Measurements from ENCODE around the gene IL4I1. TPM values are rescaled to one million over a fixed set of nuclear protein-coding genes. Genes with fewer than 3 reads are reported as not detected.

The IL4I1 gene
- polyA plus RNA-seq, 2 donors = 0.18 to 0.45 TPM

GRCh38 chr19:49869009-49869483 lies 27.6 kb downstream of the IL4I1 start:
- peaks cover 6 to 12% of the 10 kb centered on the region in 2 donors for H3K36me3 ChIP-seq (ENCODE audit: control insufficient read depth in 2 of 2, insufficient read depth in 2 of 2, low read length in 1 of 2)
- 2% methylated on average over 15 of the region's 15 CpGs for WGBS, 2 donors
- peak overlapping the region; percentile 73 to 89 for H3K27ac ChIP-seq (ENCODE audit: low read depth in 2 of 2, low read length in 1 of 2)
- peak overlapping the region; percentile 29 to 31 for H3K4me3 ChIP-seq (ENCODE audit: low read depth in 1 of 2, low read length in 2 of 2)
- peaks cover 0 to 13% of the 10 kb centered on the region in 2 donors for H3K4me1 ChIP-seq (ENCODE audit: control insufficient read depth in 2 of 2, insufficient read depth in 2 of 2, low read length in 1 of 2)
- no peaks in the 10 kb centered on the region for H3K27me3 ChIP-seq (ENCODE audit: control insufficient read depth in 1 of 2, insufficient read depth in 2 of 2, low read length in 2 of 2)
- H3K9me3 ChIP-seq (ENCODE audit: control insufficient read depth in 2 of 2, insufficient read depth in 1 of 2, low read depth in 1 of 2, low read length in 1 of 2) = no peaks in the 10 kb centered on the region

- Histone ChIP-seq H3K27ac (ENCODE audit: low read depth in 2 of 2, low read length in 1 of 2) (peak within 1 kb of the TSS; percentile 90 to 97), H3K4me3 (ENCODE audit: low read depth in 1 of 2, low read length in 2 of 2) (peak within 1 kb of the TSS; percentile 76), H3K36me3 (ENCODE audit: control insufficient read depth in 2 of 2, insufficient read depth in 2 of 2, low read length in 1 of 2) (peaks cover 4 to 21% of the 10 kb centered on the region in 2 donors), H3K9me3 (ENCODE audit: control insufficient read depth in 2 of 2, insufficient read depth in 1 of 2, low read depth in 1 of 2, low read length in 1 of 2) (no peaks in the 10 kb centered on the region), H3K4me1 (ENCODE audit: control insufficient read depth in 2 of 2, insufficient read depth in 2 of 2, low read length in 1 of 2) (peaks cover 0 to 13% of the 10 kb centered on the region in 2 donors), H3K27me3 (ENCODE audit: control insufficient read depth in 1 of 2, insufficient read depth in 2 of 2, low read length in 2 of 2) (no peaks in the 10 kb centered on the region)
- 0 to 1% methylated on average over 62 to 65 of the region's 65 CpGs for WGBS, 2 donors
These were observed 29.5 kb downstream of the IL4I1 start, which contains the start of gene PNKP for GRCh38 chr19:49866933-49867782. Gene PNKP, minus strand, starts transcription at chr19:49867576. Its CDS starts 372 bp downstream, at chr19:49867204.

- 89 to 92% methylated on average over 13 of the region's 13 CpGs for WGBS, 2 donors
- H3K4me1 ChIP-seq (ENCODE audit: control insufficient read depth in 2 of 2, insufficient read depth in 2 of 2, low read length in 1 of 2) = peaks cover 0 to 11% of the 10 kb centered on the region in 2 donors
- H3K27ac ChIP-seq (ENCODE audit: low read depth in 2 of 2, low read length in 1 of 2) = no peak overlapping the region
- H3K36me3 ChIP-seq (ENCODE audit: control insufficient read depth in 2 of 2, insufficient read depth in 2 of 2, low read length in 1 of 2) = peaks cover 9 to 36% of the 10 kb centered on the region in 2 donors
- H3K27me3 ChIP-seq (ENCODE audit: control insufficient read depth in 1 of 2, insufficient read depth in 2 of 2, low read length in 2 of 2) = no peaks in the 10 kb centered on the region
- H3K4me3 ChIP-seq (ENCODE audit: low read depth in 1 of 2, low read length in 2 of 2) = no peak overlapping the region
- no peaks in the 10 kb centered on the region for H3K9me3 ChIP-seq (ENCODE audit: control insufficient read depth in 2 of 2, insufficient read depth in 1 of 2, low read depth in 1 of 2, low read length in 1 of 2)
These were observed 31.8 kb downstream of the IL4I1 start for GRCh38 chr19:49864890-49865289.

- H3K4me3 ChIP-seq (ENCODE audit: low read depth in 1 of 2, low read length in 2 of 2) = no peak overlapping the region
- peaks cover 0 to 8% of the 10 kb centered on the region in 2 donors for H3K4me1 ChIP-seq (ENCODE audit: control insufficient read depth in 2 of 2, insufficient read depth in 2 of 2, low read length in 1 of 2)
- no peaks in the 10 kb centered on the region for H3K9me3 ChIP-seq (ENCODE audit: control insufficient read depth in 2 of 2, insufficient read depth in 1 of 2, low read depth in 1 of 2, low read length in 1 of 2)
- no peaks in the 10 kb centered on the region for H3K27me3 ChIP-seq (ENCODE audit: control insufficient read depth in 1 of 2, insufficient read depth in 2 of 2, low read length in 2 of 2)
- peaks cover 9 to 40% of the 10 kb centered on the region in 2 donors for H3K36me3 ChIP-seq (ENCODE audit: control insufficient read depth in 2 of 2, insufficient read depth in 2 of 2, low read length in 1 of 2)
- WGBS, 2 donors = 91% methylated on average over 17 of the region's 17 CpGs
- H3K27ac ChIP-seq (ENCODE audit: low read depth in 2 of 2, low read length in 1 of 2) = no peak overlapping the region
These were observed 32.8 kb downstream of the IL4I1 start for GRCh38 chr19:49863935-49864320.

- H3K4me1 ChIP-seq (ENCODE audit: control insufficient read depth in 2 of 2, insufficient read depth in 2 of 2, low read length in 1 of 2) = peaks cover 0 to 8% of the 10 kb centered on the region in 2 donors
- no peaks in the 10 kb centered on the region for H3K9me3 ChIP-seq (ENCODE audit: control insufficient read depth in 2 of 2, insufficient read depth in 1 of 2, low read depth in 1 of 2, low read length in 1 of 2)
- no peak overlapping the region for H3K27ac ChIP-seq (ENCODE audit: low read depth in 2 of 2, low read length in 1 of 2)
- no peak overlapping the region for H3K4me3 ChIP-seq (ENCODE audit: low read depth in 1 of 2, low read length in 2 of 2)
- H3K36me3 ChIP-seq (ENCODE audit: control insufficient read depth in 2 of 2, insufficient read depth in 2 of 2, low read length in 1 of 2) = peaks cover 9 to 44% of the 10 kb centered on the region in 2 donors
- WGBS, 2 donors = 92 to 94% methylated on average over 24 of the region's 24 CpGs
- H3K27me3 ChIP-seq (ENCODE audit: control insufficient read depth in 1 of 2, insufficient read depth in 2 of 2, low read length in 2 of 2) = no peaks in the 10 kb centered on the region
These were observed 33.3 kb downstream of the IL4I1 start for GRCh38 chr19:49863254-49863934.

GRCh38 chr19:49862391-49863253 lies 34.1 kb downstream of the IL4I1 start:
- H3K4me3 ChIP-seq (ENCODE audit: low read depth in 1 of 2, low read length in 2 of 2) = no peak overlapping the region
- 82 to 83% methylated on average over 40 to 49 of the region's 49 CpGs for WGBS, 2 donors
- peaks cover 0 to 8% of the 10 kb centered on the region in 2 donors for H3K4me1 ChIP-seq (ENCODE audit: control insufficient read depth in 2 of 2, insufficient read depth in 2 of 2, low read length in 1 of 2)
- peaks cover 9 to 52% of the 10 kb centered on the region in 2 donors for H3K36me3 ChIP-seq (ENCODE audit: control insufficient read depth in 2 of 2, insufficient read depth in 2 of 2, low read length in 1 of 2)
- no peak overlapping the region for H3K27ac ChIP-seq (ENCODE audit: low read depth in 2 of 2, low read length in 1 of 2)
- no peaks in the 10 kb centered on the region for H3K27me3 ChIP-seq (ENCODE audit: control insufficient read depth in 1 of 2, insufficient read depth in 2 of 2, low read length in 2 of 2)
- H3K9me3 ChIP-seq (ENCODE audit: control insufficient read depth in 2 of 2, insufficient read depth in 1 of 2, low read depth in 1 of 2, low read length in 1 of 2) = no peaks in the 10 kb centered on the region

- no peaks in the 10 kb centered on the region for H3K9me3 ChIP-seq (ENCODE audit: control insufficient read depth in 2 of 2, insufficient read depth in 1 of 2, low read depth in 1 of 2, low read length in 1 of 2)
These were observed 34.9 kb downstream of the IL4I1 start for GRCh38 chr19:49861541-49862378.

GRCh38 chr19:49861107-49861506 lies 35.6 kb downstream of the IL4I1 start:
- peak overlapping the region; percentile 8 to 51 for H3K27ac ChIP-seq (ENCODE audit: low read depth in 2 of 2, low read length in 1 of 2)
- WGBS, 2 donors = 30 to 34% methylated on average over 13 of the region's 13 CpGs
- H3K9me3 ChIP-seq (ENCODE audit: control insufficient read depth in 2 of 2, insufficient read depth in 1 of 2, low read depth in 1 of 2, low read length in 1 of 2) = no peaks in the 10 kb centered on the region
- peaks cover 0 to 8% of the 10 kb centered on the region in 2 donors for H3K4me1 ChIP-seq (ENCODE audit: control insufficient read depth in 2 of 2, insufficient read depth in 2 of 2, low read length in 1 of 2)
- H3K36me3 ChIP-seq (ENCODE audit: control insufficient read depth in 2 of 2, insufficient read depth in 2 of 2, low read length in 1 of 2) = peaks cover 9 to 57% of the 10 kb centered on the region in 2 donors
- H3K27me3 ChIP-seq (ENCODE audit: control insufficient read depth in 1 of 2, insufficient read depth in 2 of 2, low read length in 2 of 2) = no peaks in the 10 kb centered on the region
- H3K4me3 ChIP-seq (ENCODE audit: low read depth in 1 of 2, low read length in 2 of 2) = no peak overlapping the region

More at GRCh38 chr19:49861541-49862378, 34.9 kb downstream of the IL4I1 start:
- H3K4me1 ChIP-seq (ENCODE audit: control insufficient read depth in 2 of 2, insufficient read depth in 2 of 2, low read length in 1 of 2) = peaks cover 0 to 8% of the 10 kb centered on the region in 2 donors
- no peaks in the 10 kb centered on the region for H3K27me3 ChIP-seq (ENCODE audit: control insufficient read depth in 1 of 2, insufficient read depth in 2 of 2, low read length in 2 of 2)
- 70 to 74% methylated on average over 60 of the region's 60 CpGs for whole genome bisulfite sequencing, 2 donors
- H3K36me3 ChIP-seq (ENCODE audit: control insufficient read depth in 2 of 2, insufficient read depth in 2 of 2, low read length in 1 of 2) = peaks cover 9 to 54% of the 10 kb centered on the region in 2 donors
- H3K4me3 ChIP-seq (ENCODE audit: low read depth in 1 of 2, low read length in 2 of 2) = no peak overlapping the region
- peak overlapping the region in 1 of 2 donors; percentile 8 for H3K27ac ChIP-seq (ENCODE audit: low read depth in 2 of 2, low read length in 1 of 2)

Measured in esophagus (tissue), 2 donors.